Right atrium auricular region (tissue), 2 donors: ENCODE data around the gene TPRA1. TPM values are rescaled to one million over a fixed set of nuclear protein-coding genes. Genes with fewer than 3 reads are reported as not detected.
"Not testable (repeated sequence)": the region's sequence is repeated elsewhere in the genome, so short reads cannot be mapped to it uniquely, and the experiment has no call there.

Experiments used
- DNase-seq: peaks from one replicate; pipeline ENCODE4 v3.0.0-alpha.2; 2019; ENCODE audit warnings: low spot score
- H3K27ac ChIP-seq, 2 donors: fragments of 200-600 bp; sonication (generic); 1 replicate in 1 of 2; 2 replicates in 1 of 2; pipeline ENCODE4 v1.5.1; 2016 to 2019
- H3K27me3 ChIP-seq, 2 donors: fragments of 200-600 bp; sonication (generic); one replicate each; pipeline versions ENCODE4 v1.5.1 to v1.6.0; 2017 to 2019
- H3K36me3 ChIP-seq: fragments of 200-600 bp; sonication (generic); one replicate; pipeline ENCODE4 v1.5.1; 2016
- H3K4me1 ChIP-seq, 2 donors: fragments of 200-600 bp; sonication (generic); one replicate each; pipeline versions ENCODE4 v1.5.1 to v1.6.0; 2017 to 2019
- H3K4me3 ChIP-seq, 2 donors: fragments of 200-600 bp; sonication (generic); 1 replicate in 1 of 2; 2 replicates in 1 of 2; pipeline ENCODE4 v1.5.1; 2017 to 2019; ENCODE audit warnings: mild to moderate bottlenecking in 1 of 2, moderate library complexity in 1 of 2
- H3K9me3 ChIP-seq, 2 donors: fragments of 200-600 bp; sonication (generic); one replicate each; pipeline ENCODE4 v1.5.1; 2019
- total RNA-seq, 2 donors: library from RNA; depleted of rRNA; stranded (reverse); fragments of >200 nt; gene quantifications; one replicate each; pipeline ENCODE4 v1.1.0, GENCODE V29; 2016
- TF ChIP-seq, protein P1 (sequence below), 2 donors: fragments of 200-600 bp; sonication (generic); IDR thresholded peaks; one replicate each; pipeline ENCODE4 v1.5.1; 2019; ENCODE audit warnings: antibody characterized with exemption in 2 of 2

The TPRA1 gene
- total RNA-seq, 2 donors from 2014 or later = 24.0 to 27.3 TPM

DNA sequence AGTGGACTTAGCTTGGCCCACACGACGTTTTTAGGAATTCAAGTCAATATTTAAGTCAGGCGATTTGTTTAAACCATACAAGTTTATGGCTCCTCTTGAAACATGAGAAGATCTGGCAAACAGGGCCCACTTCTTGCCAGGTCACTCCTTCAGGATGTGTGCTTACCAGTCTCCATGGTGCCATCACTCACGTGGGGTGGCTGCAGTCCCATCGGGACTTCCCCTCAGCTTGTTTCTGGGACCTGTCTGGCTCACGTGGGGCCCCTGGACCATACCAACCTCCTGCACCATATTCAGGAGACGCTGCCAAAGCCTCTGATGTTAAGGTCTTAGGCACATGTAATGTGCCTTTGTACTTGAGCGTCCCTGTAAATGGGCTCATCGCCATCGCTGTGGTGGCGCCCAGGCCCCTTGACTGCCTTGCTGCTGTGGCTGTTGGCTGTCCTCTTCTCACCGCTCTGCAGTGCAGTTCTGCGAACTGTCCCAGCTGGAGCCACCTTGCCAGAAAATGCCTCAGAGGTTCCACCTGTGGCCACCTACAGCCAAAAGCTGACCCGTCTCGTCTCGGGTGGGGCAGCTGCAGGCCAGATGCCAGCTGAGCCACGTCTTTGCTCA, 16.6 kb upstream of the TPRA1 start:
- H3K27ac ChIP-seq = no peak overlapping the region
- no peaks in the 10 kb centered on the region for H3K27me3 ChIP-seq
- DNase-seq = no peak
- H3K4me1 ChIP-seq = peaks cover 0 to 10% of the 10 kb centered on the region in 2 donors
- H3K4me3 ChIP-seq = no peak overlapping the region
- TF ChIP-seq, protein P1, sequence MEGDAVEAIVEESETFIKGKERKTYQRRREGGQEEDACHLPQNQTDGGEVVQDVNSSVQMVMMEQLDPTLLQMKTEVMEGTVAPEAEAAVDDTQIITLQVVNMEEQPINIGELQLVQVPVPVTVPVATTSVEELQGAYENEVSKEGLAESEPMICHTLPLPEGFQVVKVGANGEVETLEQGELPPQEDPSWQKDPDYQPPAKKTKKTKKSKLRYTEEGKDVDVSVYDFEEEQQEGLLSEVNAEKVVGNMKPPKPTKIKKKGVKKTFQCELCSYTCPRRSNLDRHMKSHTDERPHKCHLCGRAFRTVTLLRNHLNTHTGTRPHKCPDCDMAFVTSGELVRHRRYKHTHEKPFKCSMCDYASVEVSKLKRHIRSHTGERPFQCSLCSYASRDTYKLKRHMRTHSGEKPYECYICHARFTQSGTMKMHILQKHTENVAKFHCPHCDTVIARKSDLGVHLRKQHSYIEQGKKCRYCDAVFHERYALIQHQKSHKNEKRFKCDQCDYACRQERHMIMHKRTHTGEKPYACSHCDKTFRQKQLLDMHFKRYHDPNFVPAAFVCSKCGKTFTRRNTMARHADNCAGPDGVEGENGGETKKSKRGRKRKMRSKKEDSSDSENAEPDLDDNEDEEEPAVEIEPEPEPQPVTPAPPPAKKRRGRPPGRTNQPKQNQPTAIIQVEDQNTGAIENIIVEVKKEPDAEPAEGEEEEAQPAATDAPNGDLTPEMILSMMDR (IDR thresholded peaks at IDR 0.05) = no peak
- no peaks in the 10 kb centered on the region for H3K9me3 ChIP-seq
- H3K36me3 ChIP-seq = peaks cover 18% of the 10 kb centered on the region

DNA sequence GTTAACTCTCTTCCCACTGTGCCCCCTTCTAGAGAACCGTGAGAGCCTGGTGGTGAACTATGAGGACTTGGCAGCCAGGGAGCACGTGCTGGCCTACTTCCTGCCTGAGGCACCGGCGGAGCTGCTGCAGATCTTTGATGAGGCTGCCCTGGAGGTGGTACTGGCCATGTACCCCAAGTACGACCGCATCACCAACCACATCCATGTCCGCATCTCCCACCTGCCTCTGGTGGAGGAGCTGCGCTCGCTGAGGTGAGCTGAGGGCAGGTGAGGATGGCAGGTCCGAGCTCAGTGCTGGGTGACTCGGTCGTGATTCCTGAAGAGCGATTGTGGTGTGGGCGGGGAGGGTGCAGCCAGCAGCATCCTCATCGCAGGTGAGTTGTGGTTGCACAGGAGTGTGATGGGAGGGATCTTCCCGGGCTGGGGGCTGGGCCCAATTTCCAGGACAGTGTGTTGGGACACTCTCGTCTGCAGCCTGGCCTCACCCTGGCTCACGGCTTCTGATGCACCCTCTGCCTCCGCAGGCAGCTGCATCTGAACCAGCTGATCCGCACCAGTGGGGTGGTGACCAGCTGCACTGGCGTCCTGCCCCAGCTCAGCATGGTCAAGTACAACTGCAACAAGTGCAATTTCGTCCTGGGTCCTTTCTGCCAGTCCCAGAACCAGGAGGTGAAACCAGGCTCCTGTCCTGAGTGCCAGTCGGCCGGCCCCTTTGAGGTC, 15.7 kb upstream of the TPRA1 start:
- no peaks in the 10 kb centered on the region for H3K9me3 ChIP-seq
- H3K4me1 ChIP-seq = peaks cover 0 to 10% of the 10 kb centered on the region in 2 donors
- TF ChIP-seq, protein P1 (IDR thresholded peaks at IDR 0.05) = no peak
- DNase-seq = no peak
- H3K27me3 ChIP-seq = no peaks in the 10 kb centered on the region
- H3K36me3 ChIP-seq = peaks cover 18% of the 10 kb centered on the region
- no peak overlapping the region for H3K4me3 ChIP-seq
- no peak overlapping the region for H3K27ac ChIP-seq

DNA sequence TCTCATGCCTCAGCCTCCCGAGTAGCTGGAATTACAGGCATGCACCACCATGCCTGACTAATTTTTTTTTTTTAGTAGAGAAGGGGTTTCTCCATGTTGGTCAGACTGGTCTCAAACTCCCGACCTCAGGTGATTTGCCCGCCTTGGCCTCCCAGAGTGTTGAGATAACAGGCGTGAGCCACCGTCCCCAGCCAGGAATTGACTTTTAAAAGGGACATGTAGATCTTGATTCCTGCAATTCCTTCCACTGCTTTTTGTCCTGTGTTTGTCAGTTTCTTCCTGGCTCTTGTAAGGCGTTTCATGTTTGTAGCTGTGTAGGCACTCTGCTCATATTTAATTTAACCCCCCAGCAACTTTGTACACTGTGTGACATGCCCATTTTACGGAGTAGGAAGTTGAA, 15.0 kb upstream of the TPRA1 start:
- DNase-seq, H3K27me3 ChIP-seq, H3K9me3 ChIP-seq, H3K27ac ChIP-seq, H3K4me3 ChIP-seq: not testable (repeated sequence)
- Histone ChIP-seq H3K4me1 (peaks cover 0 to 10% of the 10 kb centered on the region in 2 donors), H3K36me3 (peaks cover 16% of the 10 kb centered on the region)

DNA sequence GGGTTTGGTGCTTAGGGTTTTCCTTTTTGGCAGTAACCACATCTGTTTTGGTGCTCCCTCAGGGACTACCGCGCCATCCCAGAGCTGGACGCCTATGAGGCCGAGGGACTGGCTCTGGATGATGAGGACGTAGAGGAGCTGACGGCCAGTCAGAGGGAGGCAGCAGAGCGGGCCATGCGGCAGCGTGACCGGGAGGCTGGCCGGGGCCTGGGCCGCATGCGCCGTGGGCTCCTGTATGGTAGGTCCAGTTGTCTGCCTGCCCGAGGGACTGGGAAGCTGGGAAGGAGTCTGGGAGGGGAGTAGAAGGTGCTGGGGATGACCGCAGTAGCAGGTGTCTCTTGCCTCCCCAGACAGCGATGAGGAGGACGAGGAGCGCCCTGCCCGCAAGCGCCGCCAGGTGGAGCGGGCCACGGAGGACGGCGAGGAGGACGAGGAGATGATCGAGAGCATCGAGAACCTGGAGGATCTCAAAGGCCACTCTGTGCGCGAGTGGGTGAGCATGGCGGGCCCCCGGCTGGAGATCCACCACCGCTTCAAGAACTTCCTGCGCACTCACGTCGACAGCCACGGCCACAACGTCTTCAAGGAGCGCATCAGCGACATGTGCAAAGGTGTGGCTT, 14.1 kb upstream of the TPRA1 start:
- DNase-seq = no peak
- H3K27ac ChIP-seq = no peak overlapping the region
- TF ChIP-seq, protein P1 (IDR thresholded peaks at IDR 0.05) = no peak
- no peaks in the 10 kb centered on the region for H3K9me3 ChIP-seq
- H3K4me3 ChIP-seq = no peak overlapping the region
- H3K4me1 ChIP-seq = peaks cover 0 to 10% of the 10 kb centered on the region in 2 donors
- H3K27me3 ChIP-seq = no peaks in the 10 kb centered on the region
- H3K36me3 ChIP-seq = peaks cover 14% of the 10 kb centered on the region

DNA sequence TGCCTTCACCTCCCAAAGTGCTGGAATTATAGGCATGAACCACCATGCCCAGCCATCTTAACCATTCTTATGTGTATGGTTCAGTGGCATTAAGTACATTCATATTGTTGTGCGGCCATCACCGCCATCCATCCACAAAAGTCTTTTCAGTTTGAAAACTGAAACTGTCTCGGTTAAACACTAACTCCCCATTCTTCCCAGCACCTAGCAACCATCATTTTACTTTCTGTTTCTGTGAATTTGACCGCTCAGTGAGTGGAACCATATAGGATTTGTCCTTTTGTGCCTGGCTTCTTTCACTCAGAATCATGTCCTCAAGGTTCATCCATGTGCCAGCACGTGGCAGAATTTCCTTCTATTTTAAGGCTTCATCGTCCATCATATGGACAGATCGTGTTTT, 13.5 kb upstream of the TPRA1 start:
- DNase-seq = no peak
- Histone ChIP-seq H3K9me3 (no peaks in the 10 kb centered on the region), H3K4me3 (no peak overlapping the region), H3K27ac (no peak overlapping the region), H3K36me3 (peaks cover 14% of the 10 kb centered on the region), H3K27me3 (no peaks in the 10 kb centered on the region), H3K4me1 (peaks cover 0 to 14% of the 10 kb centered on the region in 2 donors)
- TF ChIP-seq, protein P1 (IDR thresholded peaks at IDR 0.05) = no peak

DNA sequence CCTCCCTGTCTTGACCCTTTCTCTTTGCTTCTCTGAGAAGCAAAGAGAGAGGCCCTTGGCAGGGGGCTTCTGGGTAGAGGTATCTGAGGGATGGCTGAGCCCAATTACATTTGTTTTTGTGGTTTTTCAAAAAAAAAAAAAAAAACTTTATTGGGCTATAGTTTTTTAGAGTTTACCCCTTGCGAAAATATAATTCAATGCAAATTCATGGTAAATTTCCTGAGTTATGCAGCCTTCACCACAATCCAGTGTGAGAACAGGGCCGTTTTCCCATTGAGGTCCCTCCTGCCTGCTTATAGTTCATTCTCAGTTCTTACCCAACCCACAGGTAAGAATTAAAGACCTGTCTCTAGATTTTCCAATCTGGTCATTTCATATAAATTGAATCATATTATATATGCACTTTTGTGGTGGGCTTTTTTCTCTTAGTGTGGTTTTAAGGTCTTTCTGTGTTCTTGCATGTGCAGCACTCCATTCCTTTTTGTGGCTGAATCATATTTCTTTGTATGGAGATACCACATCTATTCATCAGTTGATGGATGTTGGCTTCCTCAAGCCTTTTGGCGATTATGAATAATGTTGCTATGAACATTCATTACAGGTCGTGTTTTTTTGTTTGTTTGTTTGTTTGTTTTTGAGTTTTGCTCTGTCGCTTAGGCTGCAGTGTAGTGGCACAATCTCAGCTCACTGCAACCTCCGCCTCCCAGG, 10.4 kb upstream of the TPRA1 start:
- TF ChIP-seq, protein P1 (IDR thresholded peaks at IDR 0.05) = no peak
- H3K27ac ChIP-seq = no peak overlapping the region
- no peaks in the 10 kb centered on the region for H3K36me3 ChIP-seq
- H3K4me1 ChIP-seq = peaks cover 0 to 16% of the 10 kb centered on the region in 2 donors
- H3K27me3 ChIP-seq = no peaks in the 10 kb centered on the region
- H3K9me3 ChIP-seq = no peaks in the 10 kb centered on the region
- no peak for DNase-seq
- H3K4me3 ChIP-seq = no peak overlapping the region
